HG02642 (cell line): ENCODE measurements around the gene MAGED4B.
"Not testable (repeated sequence)": the region's sequence is repeated elsewhere in the genome, so short reads cannot be mapped to it uniquely, and the experiment has no call there.

Experiments
- ATAC-seq: cut with Tn5 transposase; IDR thresholded peaks from one replicate; pipeline ENCODE4 v1.9.1; 2021; ENCODE audit warnings: mild to moderate bottlenecking; ENCODE audit not compliant: unreplicated experiment, poor library complexity

MAGED4B gene

DNA sequence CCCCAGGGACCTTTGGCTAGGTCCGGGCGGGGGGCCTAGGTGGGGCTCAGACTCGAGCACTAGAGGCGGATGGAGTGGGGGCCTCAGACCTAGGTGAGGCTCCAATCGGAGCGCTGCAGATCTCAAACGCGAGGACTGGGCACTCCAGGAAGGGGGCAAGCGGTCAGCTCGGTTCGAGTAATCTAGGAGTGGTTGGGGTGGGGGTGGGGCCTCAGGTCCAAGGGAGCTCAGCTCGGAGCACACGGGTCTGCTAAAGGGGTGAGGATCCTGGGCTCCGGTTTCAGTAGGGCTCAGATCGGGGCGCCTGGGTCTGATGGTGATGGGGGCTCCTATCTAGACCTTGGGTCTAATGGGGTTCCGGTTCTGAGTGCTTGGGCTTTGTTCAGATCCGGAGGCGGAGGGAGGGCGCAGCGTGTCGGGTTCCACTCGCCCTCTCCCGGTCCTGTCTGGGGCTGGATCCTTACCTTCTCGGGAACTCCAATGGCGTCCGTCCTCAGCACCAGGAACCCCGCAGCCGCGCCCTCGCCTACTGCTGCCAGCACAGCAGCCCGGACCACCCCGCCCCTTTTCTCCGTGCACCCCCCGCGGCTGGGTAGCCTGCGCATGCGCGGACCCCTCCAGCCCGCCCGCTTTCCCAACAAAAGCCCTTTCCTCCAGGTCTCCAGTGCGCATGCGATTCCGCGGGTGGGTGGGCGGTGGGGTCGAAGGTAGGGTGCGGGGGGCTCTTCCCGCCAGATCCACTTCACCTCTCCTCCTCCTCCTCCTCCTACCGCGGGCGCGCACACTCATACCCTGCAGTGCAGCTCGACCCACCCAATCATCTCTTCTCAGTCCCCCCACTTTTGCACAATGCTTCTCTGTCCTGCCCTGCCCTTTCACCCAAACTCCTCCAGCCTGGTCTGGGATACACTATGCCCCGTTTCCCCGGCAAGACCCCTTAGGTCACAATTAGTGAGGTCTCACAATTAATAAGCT is at the start of gene MAGED4B:
Gene MAGED4B (minus strand): TSS at position 518 of the 975 bp plus-strand sequence. CDS start 1,011 bp downstream, outside the sequence.
- not testable (repeated sequence) for ATAC-seq

GRCh38 chrX:52118262-52118661 is 49.3 kb upstream of the MAGED4B start:
- ATAC-seq: no peak

DNA sequence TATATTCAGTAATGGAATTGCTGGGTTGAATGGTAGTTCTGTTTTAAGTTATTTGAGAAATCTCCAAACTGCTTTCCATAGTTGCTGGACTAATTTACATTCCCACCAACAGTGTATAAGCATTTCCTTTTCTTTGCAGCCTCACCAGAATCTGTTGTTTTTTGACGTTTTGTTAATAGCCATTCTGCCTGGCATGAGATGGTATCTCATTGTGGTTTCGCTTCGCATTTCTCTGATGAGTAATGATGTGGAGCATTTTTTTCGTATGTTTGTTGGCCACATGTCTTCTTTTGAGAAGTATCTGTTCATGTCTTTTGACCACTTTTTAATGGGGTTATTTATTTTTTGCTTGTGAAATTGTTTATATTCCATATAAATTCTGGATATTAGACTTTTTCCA is 13.6 kb upstream of the MAGED4B start:
- no peak for ATAC-seq

DNA sequence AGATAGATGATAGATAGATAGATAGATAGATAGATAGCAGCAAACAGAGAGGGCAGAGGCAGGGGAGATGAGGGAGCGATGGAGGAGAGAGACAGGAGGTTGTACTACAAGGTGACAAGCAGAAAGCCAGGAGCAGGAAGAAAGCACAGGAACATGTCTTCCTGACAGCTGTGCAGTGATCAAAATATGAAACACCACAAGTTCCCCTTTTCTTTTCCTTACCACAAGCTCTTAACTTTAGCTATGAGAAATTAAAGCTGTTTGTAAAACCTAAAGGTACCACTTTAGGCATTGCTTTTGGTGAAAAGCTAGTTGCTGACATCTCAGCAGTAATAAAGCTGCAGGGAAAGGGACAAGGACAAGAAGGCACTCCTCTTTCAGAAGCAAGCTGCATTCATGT is 9.1 kb upstream of the MAGED4B start:
- no peak for ATAC-seq

GRCh38 chrX:52042288-52042687 is 26.7 kb downstream of the MAGED4B start:
- ATAC-seq: not testable (repeated sequence)

DNA sequence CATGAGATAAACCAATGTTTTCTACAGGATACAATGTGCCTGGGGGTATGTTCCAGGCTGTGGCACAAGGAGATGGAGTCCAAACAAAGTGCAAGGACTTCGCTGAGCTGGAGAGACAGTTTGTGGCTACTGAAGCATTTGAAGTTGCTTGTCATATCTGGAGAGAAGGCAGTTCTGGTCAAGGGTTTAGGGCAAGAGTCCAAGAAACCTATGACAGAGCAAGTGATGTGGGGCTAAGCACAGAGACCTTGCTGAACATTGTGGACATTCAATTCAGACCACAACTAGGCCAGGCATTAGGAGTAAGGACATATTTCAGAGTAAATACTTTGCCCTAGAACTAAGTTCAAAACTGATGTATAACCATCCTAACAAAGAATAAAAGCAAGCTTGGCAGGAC is 34.8 kb downstream of the MAGED4B start:
- no peak for ATAC-seq

- ATAC-seq: no peak
Observed at GRCh38 chrX:52031371-52031770, 37.6 kb downstream of the MAGED4B start.

DNA sequence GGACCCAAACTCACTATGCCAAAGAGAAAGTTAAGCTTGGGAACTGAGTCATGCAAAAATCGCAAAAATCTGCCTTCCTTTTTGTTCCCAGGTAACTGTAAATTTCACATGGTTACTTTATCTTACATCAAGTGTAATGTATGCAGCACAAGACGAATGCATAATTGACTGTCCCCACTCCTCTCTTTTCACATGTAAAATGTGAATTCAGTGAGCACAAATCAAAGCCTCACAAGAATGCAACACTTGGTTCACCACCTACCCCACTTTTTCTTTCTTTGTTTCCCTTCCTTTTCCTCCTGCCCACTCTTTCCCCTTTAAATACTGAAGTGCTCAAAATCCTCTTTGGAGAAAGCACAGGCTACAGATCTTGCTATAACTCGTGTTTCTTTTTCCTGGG is 53.2 kb downstream of the MAGED4B start:
- ATAC-seq: no peak
